Activated CD4-positive, alpha-beta T cell treated with anti-CD3 and anti-CD28 coated beads, Interleukin-2, amount 50 U/mL, for 24 hours (primary cell): Measurements from ENCODE around the gene COL6A6.
"Not testable (repeated sequence)": the region's sequence is repeated elsewhere in the genome, so short reads cannot be mapped to it uniquely, and the experiment has no call there.

ENCODE experiments used
- DNase-seq, 2 donors: peaks; one replicate each; pipeline ENCODE4 v3.0.0-alpha.2; 2020; ENCODE audit warnings: low read depth in 1 of 2, low spot score in 1 of 2

COL6A6 gene

GRCh38 chr3:130537673-130538304 is 20.8 kb downstream of the COL6A6 start:
- DNase-seq = no peak

GRCh38 chr3:130539005-130539404 is 22.0 kb downstream of the COL6A6 start:
- peak in 1 of 2 donors; percentile 3 for DNase-seq

GRCh38 chr3:130543322-130543721 is 26.3 kb downstream of the COL6A6 start:
- DNase-seq = no peak

- DNase-seq = no peak
These were observed 30.1 kb downstream of the COL6A6 start for GRCh38 chr3:130546920-130547679.

GRCh38 chr3:130547680-130548065 is 30.7 kb downstream of the COL6A6 start:
- not testable (repeated sequence) for DNase-seq

- no peak for DNase-seq
These were observed 31.4 kb downstream of the COL6A6 start for GRCh38 chr3:130548356-130548755.

- DNase-seq = no peak
These were observed 40.5 kb downstream of the COL6A6 start for GRCh38 chr3:130557336-130558035.

GRCh38 chr3:130558366-130558765 is 41.4 kb downstream of the COL6A6 start:
- DNase-seq = no peak

GRCh38 chr3:130565224-130565623 is 48.2 kb downstream of the COL6A6 start:
- no peak for DNase-seq
